ENCODE measurements around the gene TTLL11.

TTLL11 gene

GRCh38 chr9:122121931-122122330 is 28.8 kb upstream of the TTLL11 start:
- no peak overlapping the region for H3K4me2 ChIP-seq (ENCODE audit: low read length)
- H3K9me3 ChIP-seq (ENCODE audit: control insufficient read depth, low read length), result no peaks in the 10 kb centered on the region
- H3K4me3 ChIP-seq (ENCODE audit: low read depth, low read length), result no peak overlapping the region
- TF ChIP-seq CTCF (IDR thresholded peaks at IDR 0.05), result no peak
- H3K79me2 ChIP-seq, result no peaks in the 10 kb centered on the region
- H3K4me1 ChIP-seq, result no peaks in the 10 kb centered on the region
- H3K36me3 ChIP-seq (ENCODE audit: control insufficient read depth, insufficient read depth, low read length), result no peaks in the 10 kb centered on the region
- no peak overlapping the region for H3K9ac ChIP-seq
- no peak overlapping the region for H2AFZ ChIP-seq
- no peak overlapping the region for H3K27ac ChIP-seq
- H3K27me3 ChIP-seq (ENCODE audit: control insufficient read depth, insufficient read depth, low read length), result no peaks in the 10 kb centered on the region

- Histone ChIP-seq H2AFZ (no peak overlapping the region), H3K9ac (no peak overlapping the region), H3K27me3 (ENCODE audit: control insufficient read depth, insufficient read depth, low read length) (no peaks in the 10 kb centered on the region), H3K4me1 (no peaks in the 10 kb centered on the region), H3K4me2 (ENCODE audit: low read length) (no peak overlapping the region), H3K36me3 (ENCODE audit: control insufficient read depth, insufficient read depth, low read length) (no peaks in the 10 kb centered on the region), H3K4me3 (ENCODE audit: low read depth, low read length) (no peak overlapping the region), H3K79me2 (no peaks in the 10 kb centered on the region), H3K27ac (no peak overlapping the region), H3K9me3 (ENCODE audit: control insufficient read depth, low read length) (no peaks in the 10 kb centered on the region)
- no peak for TF ChIP-seq CTCF (IDR thresholded peaks at IDR 0.05)
These were observed 28.3 kb upstream of the TTLL11 start for GRCh38 chr9:122121391-122121790.

GRCh38 chr9:122120316-122121071 is 27.4 kb upstream of the TTLL11 start:
- Histone ChIP-seq H3K4me3 (ENCODE audit: low read depth, low read length) (no peak overlapping the region), H3K4me1 (no peaks in the 10 kb centered on the region), H3K27ac (no peak overlapping the region), H3K9ac (no peak overlapping the region), H3K9me3 (ENCODE audit: control insufficient read depth, low read length) (no peaks in the 10 kb centered on the region), H3K79me2 (no peaks in the 10 kb centered on the region), H2AFZ (no peak overlapping the region), H3K27me3 (ENCODE audit: control insufficient read depth, insufficient read depth, low read length) (no peaks in the 10 kb centered on the region), H3K4me2 (ENCODE audit: low read length) (no peak overlapping the region), H3K36me3 (ENCODE audit: control insufficient read depth, insufficient read depth, low read length) (no peaks in the 10 kb centered on the region)
- TF ChIP-seq CTCF (IDR thresholded peaks at IDR 0.05), result no peak

GRCh38 chr9:122119721-122120120 is 26.6 kb upstream of the TTLL11 start:
- Histone ChIP-seq H3K9ac (no peak overlapping the region), H3K9me3 (ENCODE audit: control insufficient read depth, low read length) (no peaks in the 10 kb centered on the region), H3K36me3 (ENCODE audit: control insufficient read depth, insufficient read depth, low read length) (no peaks in the 10 kb centered on the region), H3K4me3 (ENCODE audit: low read depth, low read length) (no peak overlapping the region), H3K4me2 (ENCODE audit: low read length) (no peak overlapping the region), H3K4me1 (no peaks in the 10 kb centered on the region), H3K79me2 (no peaks in the 10 kb centered on the region), H3K27ac (no peak overlapping the region), H3K27me3 (ENCODE audit: control insufficient read depth, insufficient read depth, low read length) (no peaks in the 10 kb centered on the region), H2AFZ (no peak overlapping the region)
- no peak for TF ChIP-seq CTCF (IDR thresholded peaks at IDR 0.05)

GRCh38 chr9:122119166-122119521 is 26.0 kb upstream of the TTLL11 start:
- Histone ChIP-seq H3K4me3 (ENCODE audit: low read depth, low read length) (no peak overlapping the region), H3K4me1 (no peaks in the 10 kb centered on the region), H3K9me3 (ENCODE audit: control insufficient read depth, low read length) (no peaks in the 10 kb centered on the region), H3K27ac (no peak overlapping the region), H3K79me2 (no peaks in the 10 kb centered on the region), H3K4me2 (ENCODE audit: low read length) (no peak overlapping the region), H3K27me3 (ENCODE audit: control insufficient read depth, insufficient read depth, low read length) (no peaks in the 10 kb centered on the region), H3K36me3 (ENCODE audit: control insufficient read depth, insufficient read depth, low read length) (no peaks in the 10 kb centered on the region), H3K9ac (no peak overlapping the region), H2AFZ (no peak overlapping the region)
- TF ChIP-seq CTCF (IDR thresholded peaks at IDR 0.05), result no peak
